ENCODE results near the gene SH3PXD2B. TPM values are rescaled to one million over a fixed set of nuclear protein-coding genes. Genes with fewer than 3 reads are reported as not detected.

Gene SH3PXD2B
- polyA plus RNA-seq, 3 donors, result 0.19 to 0.77 (median 0.31) TPM

GRCh38 chr5:172487671-172488070, 33.3 kb upstream of the SH3PXD2B start:
- H2AFZ ChIP-seq (ENCODE audit: insufficient read depth, low read depth, low read length, poor library complexity, severe bottlenecking), result no peak overlapping the region
- H3K79me2 ChIP-seq (ENCODE audit: insufficient read depth, low read length), result no peaks in the 10 kb centered on the region
- no peak overlapping the region for H3K27ac Mint-ChIP-seq
- no peak overlapping the region for H3K4me3 Mint-ChIP-seq
- no peaks in the 10 kb centered on the region for H3K4me1 ChIP-seq (ENCODE audit: control insufficient read depth in 1 of 2, insufficient read depth in 2 of 2, low read length in 2 of 2)
- no peaks in the 10 kb centered on the region for H3K27me3 ChIP-seq (ENCODE audit: control insufficient read depth in 2 of 2, insufficient read depth in 2 of 2, low read length in 2 of 2)
- WGBS (ENCODE audit: insufficient coverage), result 95% methylated on average over 4 of the region's 9 CpGs
- no peak for DNase-seq
- no peak overlapping the region for H3K4me2 ChIP-seq (replicated peaks; ENCODE audit: extremely low read depth, low read length, poor library complexity, severe bottlenecking)
- no peaks in the 10 kb centered on the region for H3K4me1 Mint-ChIP-seq
- no peak for TF ChIP-seq CTCF (IDR thresholded peaks at IDR 0.05)
- H3K27ac ChIP-seq (ENCODE audit: low read depth in 1 of 2, low read length in 2 of 2), result no peak overlapping the region
- no peaks in the 10 kb centered on the region for H3K36me3 Mint-ChIP-seq
- peaks cover 2 to 4% (median 3%) of the 10 kb centered on the region in 3 donors for H3K27me3 Mint-ChIP-seq (ENCODE audit: low read depth in 3 of 3)
- no peaks in the 10 kb centered on the region for H4K20me1 ChIP-seq (ENCODE audit: insufficient read depth, low read length)
- H3K36me3 ChIP-seq (replicated peaks in 1 of 2; ENCODE audit: control insufficient read depth in 1 of 2, insufficient read depth in 2 of 2, low read length in 2 of 2), result no peaks in the 10 kb centered on the region
- H3K9ac ChIP-seq (ENCODE audit: insufficient read depth, low read length, poor library complexity, severe bottlenecking), result no peak overlapping the region
- intact Hi-C loops (cut with micrococcal nuclease), result no loop called here
- peaks cover 0 to 4% (median 2%) of the 10 kb centered on the region in 7 donors for H3K9me3 Mint-ChIP-seq
- peaks cover 6% of the 10 kb centered on the region in 2 donors for H3K9me3 ChIP-seq (replicated peaks in 1 of 2; ENCODE audit: control insufficient read depth in 1 of 2, insufficient read depth in 1 of 2, low read length in 2 of 2)
- H3K4me3 ChIP-seq (replicated peaks in 1 of 3; ENCODE audit: low read depth in 2 of 3, low read length in 3 of 3), result no peak overlapping the region

- Histone ChIP-seq H2AFZ (ENCODE audit: insufficient read depth, low read depth, low read length, poor library complexity, severe bottlenecking) (no peak overlapping the region), H4K20me1 (ENCODE audit: insufficient read depth, low read length) (no peaks in the 10 kb centered on the region), H3K4me1 (ENCODE audit: control insufficient read depth in 1 of 2, insufficient read depth in 2 of 2, low read length in 2 of 2) (no peaks in the 10 kb centered on the region), H3K4me2 (replicated peaks; ENCODE audit: extremely low read depth, low read length, poor library complexity, severe bottlenecking) (no peak overlapping the region), H3K9ac (ENCODE audit: insufficient read depth, low read length, poor library complexity, severe bottlenecking) (no peak overlapping the region), H3K27me3 (ENCODE audit: control insufficient read depth in 2 of 2, insufficient read depth in 2 of 2, low read length in 2 of 2) (no peaks in the 10 kb centered on the region), H3K9me3 (replicated peaks in 1 of 2; ENCODE audit: control insufficient read depth in 1 of 2, insufficient read depth in 1 of 2, low read length in 2 of 2) (peaks cover 6% of the 10 kb centered on the region in 2 donors), H3K27ac (ENCODE audit: low read depth in 1 of 2, low read length in 2 of 2) (no peak overlapping the region), H3K36me3 (replicated peaks in 1 of 2; ENCODE audit: control insufficient read depth in 1 of 2, insufficient read depth in 2 of 2, low read length in 2 of 2) (no peaks in the 10 kb centered on the region), H3K79me2 (ENCODE audit: insufficient read depth, low read length) (no peaks in the 10 kb centered on the region), H3K4me3 (replicated peaks in 1 of 3; ENCODE audit: low read depth in 2 of 3, low read length in 3 of 3) (no peak overlapping the region)
- intact Hi-C loops (cut with micrococcal nuclease), result no loop called here
- no peaks in the 10 kb centered on the region for H3K36me3 Mint-ChIP-seq
- DNase-seq, result no peak
- H3K4me1 Mint-ChIP-seq, result no peaks in the 10 kb centered on the region
- 83% methylated on average over 1 of the region's 5 CpGs for WGBS (ENCODE audit: insufficient coverage)
- no peak for TF ChIP-seq CTCF (IDR thresholded peaks at IDR 0.05)
- H3K4me3 Mint-ChIP-seq, result no peak overlapping the region
- H3K27me3 Mint-ChIP-seq (ENCODE audit: low read depth in 3 of 3), result peaks cover 2 to 4% (median 4%) of the 10 kb centered on the region in 3 donors
- H3K9me3 Mint-ChIP-seq, result peaks cover 0 to 4% (median 2%) of the 10 kb centered on the region in 7 donors
- H3K27ac Mint-ChIP-seq, result no peak overlapping the region
These were observed 32.6 kb upstream of the SH3PXD2B start for GRCh38 chr5:172486912-172487311.

Data from CD14-positive monocyte (primary cell).